GM10847 (cell line): ENCODE results near the gene ARHGEF25.

Experiments used
- POLR2A ChIP-seq: IDR thresholded peaks from 2 replicates; pipeline ENCODE4 v1.6.1; 2011; ENCODE audit not compliant: insufficient read length; ENCODE audit errors: extremely low read depth

The ARHGEF25 gene

DNA sequence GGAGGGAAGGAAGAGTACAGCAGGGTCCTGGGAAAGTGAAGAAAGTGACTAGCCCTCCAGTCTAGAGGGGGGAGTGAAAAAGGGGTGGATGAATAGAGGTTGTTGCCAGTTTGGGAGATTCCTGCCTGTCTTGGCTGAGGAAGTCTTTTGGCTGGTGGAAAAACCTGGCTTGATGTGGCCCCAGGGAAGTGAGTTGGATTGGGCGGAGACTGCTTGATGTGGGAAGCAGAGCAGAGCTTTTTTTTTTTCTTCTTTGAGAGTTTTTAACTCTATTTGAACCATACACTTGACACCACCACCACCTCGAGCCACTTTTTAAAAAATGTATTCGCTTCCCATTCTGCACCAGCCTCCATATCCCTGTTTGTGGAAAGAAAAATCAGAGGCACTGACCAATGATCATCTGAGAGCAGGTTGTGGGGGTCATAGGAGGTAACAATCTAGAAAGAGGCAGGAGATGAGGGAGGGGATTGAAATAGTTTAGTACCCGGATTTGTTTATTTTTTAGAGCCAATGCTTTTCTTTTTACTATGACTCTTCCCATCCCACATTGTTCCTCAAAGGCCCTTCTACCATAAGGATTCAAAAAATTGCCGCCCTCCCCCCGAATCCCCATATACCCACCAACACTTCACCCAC, 7.3 kb upstream of the ARHGEF25 start:
- no peak for TF ChIP-seq POLR2A

DNA sequence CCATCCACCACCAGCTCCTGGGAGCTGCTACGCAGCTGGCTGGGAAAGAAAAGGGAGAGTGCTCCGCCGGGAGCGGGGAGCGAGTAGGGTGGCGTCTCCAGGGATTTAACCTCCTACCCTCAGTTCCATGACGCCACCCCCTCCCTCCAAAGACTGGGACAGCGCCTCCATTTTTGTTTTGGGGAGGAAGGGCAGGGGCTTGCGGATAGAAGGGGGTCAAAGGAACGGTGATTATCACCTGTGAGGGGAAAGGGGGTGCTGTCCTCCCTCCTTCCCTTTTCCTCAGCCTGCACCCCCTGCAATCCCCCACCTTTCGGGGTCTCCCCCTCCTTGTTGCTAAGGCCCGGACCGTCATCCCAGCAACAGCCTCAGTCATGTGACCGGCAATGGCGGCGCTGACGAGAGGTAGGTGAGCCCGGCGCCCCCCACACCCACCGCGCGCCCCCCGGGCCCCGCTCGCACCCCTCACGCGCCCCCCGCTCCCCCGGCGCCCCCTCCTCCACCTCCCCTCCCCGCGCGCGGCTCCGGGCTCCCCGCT, 6.7 kb upstream of the ARHGEF25 start, which contains the start of gene DTX3:
DTX3 (plus strand) TSS at position 371 of the 538 bp plus-strand sequence. CDS start 1,694 bp downstream, outside the sequence.
- TF ChIP-seq POLR2A = peak; percentile 9

GRCh38 chr12:57604992-57605810, 6.0 kb upstream of the ARHGEF25 start:
- peak; percentile 6 for TF ChIP-seq POLR2A

- TF ChIP-seq POLR2A = no peak
Measured at GRCh38 chr12:57605811-57606311, 5.4 kb upstream of the ARHGEF25 start.

- no peak for TF ChIP-seq POLR2A
Measured at GRCh38 chr12:57606399-57606798, 4.8 kb upstream of the ARHGEF25 start.

GRCh38 chr12:57606821-57607220, 4.4 kb upstream of the ARHGEF25 start:
- no peak for TF ChIP-seq POLR2A

DNA sequence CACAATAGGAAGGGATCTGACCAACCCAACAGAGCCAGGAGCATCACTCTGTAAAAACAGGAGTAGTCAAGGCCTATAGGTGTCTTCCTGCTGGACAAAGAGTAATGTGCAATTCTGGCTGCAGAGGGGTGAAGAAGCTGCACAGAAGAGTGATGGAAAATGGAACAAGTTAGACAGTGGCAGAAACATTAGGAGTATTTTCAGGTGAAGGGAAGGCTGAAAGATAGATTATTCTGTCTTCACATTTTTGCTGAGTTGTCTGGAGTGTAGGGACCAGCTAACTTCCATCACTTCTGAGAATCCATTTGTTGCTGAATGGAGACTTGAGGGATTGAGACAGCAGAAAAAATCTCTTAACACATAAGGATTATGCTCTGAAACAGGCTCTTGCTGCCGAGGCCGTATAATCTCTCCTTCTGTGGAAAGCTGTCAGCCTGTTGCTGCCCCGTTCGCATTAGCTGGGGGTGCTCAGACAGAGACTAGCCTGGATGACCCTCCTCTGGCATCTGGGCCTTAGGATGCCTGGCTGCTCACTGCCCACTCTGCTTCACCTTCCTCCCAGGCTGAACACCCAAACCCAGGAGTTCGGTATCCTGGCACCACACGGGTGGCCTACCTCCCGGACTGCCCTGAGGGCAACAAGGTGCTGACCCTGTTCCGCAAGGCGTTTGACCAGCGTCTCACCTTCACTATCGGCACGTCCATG, 3.1 kb upstream of the ARHGEF25 start:
- no peak for TF ChIP-seq POLR2A

GRCh38 chr12:57609101-57609780, 2.0 kb upstream of the ARHGEF25 start:
- TF ChIP-seq POLR2A = no peak

DNA sequence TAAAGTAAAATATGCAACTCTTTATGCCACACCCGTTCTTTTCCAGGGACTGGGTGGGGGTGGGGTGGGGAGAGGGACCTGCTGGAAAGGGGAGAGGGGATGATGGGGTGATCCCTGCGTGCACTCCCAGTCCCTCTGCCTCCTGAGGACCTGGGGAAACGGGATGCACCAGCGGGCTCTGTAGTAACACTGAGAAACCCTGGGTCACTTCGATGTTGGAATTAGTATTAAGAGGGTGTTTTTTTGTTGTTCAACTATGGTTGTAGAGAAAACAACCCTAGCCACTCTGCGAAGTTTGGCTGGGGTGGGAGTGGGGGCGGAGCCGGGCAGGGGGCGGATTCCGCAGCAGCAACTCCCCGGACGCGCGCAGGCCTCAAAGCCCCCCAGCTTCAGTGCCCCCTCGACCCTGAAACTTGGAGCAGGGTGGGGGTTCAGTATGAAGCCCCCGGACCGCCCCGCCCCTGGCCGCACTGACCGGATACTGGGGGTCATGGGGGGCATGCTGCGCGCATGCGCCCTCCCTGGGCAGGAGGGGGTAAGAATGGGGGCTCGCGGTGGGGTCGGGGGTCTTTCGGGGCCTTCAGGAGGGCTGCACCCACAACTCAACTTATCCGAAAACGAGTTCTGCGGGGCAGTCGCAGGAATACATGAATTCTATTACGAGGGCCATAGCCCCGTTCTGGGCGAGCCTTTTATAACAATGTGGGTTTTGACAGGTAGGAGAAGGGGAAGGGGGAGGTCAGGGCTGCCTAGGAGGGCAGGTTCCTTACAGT, 1.3 kb upstream of the ARHGEF25 start:
- TF ChIP-seq POLR2A = no peak

GRCh38 chr12:57610554-57611107, 604 bp upstream of the ARHGEF25 start:
- no peak for TF ChIP-seq POLR2A

DNA sequence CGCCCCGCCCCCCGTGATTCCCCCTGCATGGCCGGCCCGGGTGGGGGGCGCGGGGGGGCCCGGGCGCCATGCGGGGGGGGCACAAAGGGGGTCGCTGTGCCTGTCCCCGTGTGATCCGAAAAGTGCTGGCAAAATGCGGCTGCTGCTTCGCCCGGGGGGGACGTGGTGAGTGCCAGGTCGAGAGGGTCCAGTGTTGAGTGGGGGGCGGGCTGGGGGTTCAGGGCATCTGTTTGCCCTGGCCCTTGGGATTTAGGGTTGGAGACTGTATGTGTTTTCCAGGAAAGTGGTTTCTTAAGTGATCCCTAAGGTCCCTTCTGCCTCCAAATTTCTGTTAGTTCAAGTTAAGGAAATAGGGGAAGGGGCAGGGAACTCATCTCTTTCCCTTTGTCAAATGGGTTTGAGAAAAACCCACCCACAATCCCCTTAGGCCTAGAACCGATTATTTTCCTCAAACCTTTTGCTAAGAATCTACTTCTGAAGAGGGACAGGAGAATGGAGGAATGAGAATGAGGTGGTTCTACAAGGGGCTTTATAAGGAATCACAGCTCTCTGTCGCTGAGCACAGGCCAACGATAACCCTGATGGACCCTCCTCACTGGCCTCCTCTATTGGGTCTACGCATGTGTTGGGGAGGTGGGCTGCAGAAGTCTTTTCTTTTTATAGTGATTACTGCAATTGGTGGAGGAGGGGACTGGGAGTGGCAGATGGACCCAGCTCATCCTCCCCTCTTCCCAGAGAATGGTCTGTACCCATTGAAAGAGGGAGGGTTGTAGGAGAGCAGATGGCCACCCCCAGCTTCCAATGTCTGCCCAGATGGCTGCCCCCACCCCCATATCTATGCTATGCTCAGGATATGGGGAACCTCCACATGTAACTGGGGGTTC, 834 bp downstream of the ARHGEF25 start:
- no peak for TF ChIP-seq POLR2A

DNA sequence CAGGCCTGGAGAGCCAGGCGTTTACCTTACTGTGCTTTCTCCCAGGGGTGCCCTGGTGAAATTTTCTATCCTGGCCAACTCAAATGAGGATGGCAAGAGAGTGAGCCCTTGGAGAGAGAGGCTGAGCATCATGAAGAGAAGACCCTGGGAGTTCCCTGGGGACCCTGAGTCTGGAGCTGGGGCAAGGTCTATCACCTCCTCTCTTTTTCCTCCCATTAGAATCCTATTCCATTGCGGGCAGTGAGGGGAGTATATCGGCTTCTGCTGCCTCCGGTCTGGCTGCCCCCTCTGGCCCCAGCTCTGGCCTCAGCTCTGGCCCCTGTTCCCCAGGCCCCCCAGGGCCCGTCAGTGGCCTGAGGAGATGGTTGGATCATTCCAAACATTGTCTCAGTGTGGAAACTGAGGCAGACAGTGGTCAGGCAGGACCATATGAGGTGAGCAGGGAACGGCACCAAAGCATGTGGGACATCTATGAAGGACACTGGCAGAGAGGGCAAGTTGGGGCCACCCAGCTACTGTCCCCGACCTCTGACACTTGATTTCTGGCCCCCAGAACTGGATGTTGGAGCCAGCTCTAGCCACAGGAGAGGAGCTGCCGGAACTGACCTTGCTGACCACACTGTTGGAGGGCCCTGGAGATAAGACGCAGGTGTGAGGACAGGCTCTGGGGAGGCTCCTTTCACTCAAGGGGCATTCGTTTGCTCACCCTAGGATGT, 1.6 kb downstream of the ARHGEF25 start:
- no peak for TF ChIP-seq POLR2A
